PC-3 (cell line): ENCODE measurements around the gene KAT5. TPM values are rescaled to one million over a fixed set of nuclear protein-coding genes. Genes with fewer than 3 reads are reported as not detected.
"Not testable (repeated sequence)": the region's sequence is repeated elsewhere in the genome, so short reads cannot be mapped to it uniquely, and the experiment has no call there.

Source experiments
- ATAC-seq: fragments of 200-7000 bp; cut with Tn5 transposase; 2 replicates; pipeline ENCODE4 v1.9.1; 2020; ENCODE audit warnings: mild to moderate bottlenecking, moderate library complexity
- BruUV-seq: library from RNA; stranded (reverse); fragments of 400-500 nt; replicated peaks from 2 replicates; lab custom pipeline; 2021; lab: Mats Ljungman, UMichigan
- CTCF ChIA-PET: fragments of 300-600 bp; sonication (Branson Sonifier 250); formaldehyde crosslinking; loops from one replicate; lab custom pipeline; 2022; ENCODE audit warnings: antibody characterized with exemption; lab: Charles Lee
- POLR2A ChIA-PET: fragments of 300-600 bp; sonication (Branson Sonifier 250); formaldehyde crosslinking; loops from one replicate; lab custom pipeline; 2022; ENCODE audit warnings: antibody characterized with exemption; ENCODE audit not compliant: unreplicated experiment; lab: Charles Lee
- DNase-seq: peaks from one replicate; pipeline ENCODE4 v3.0.0-alpha.2; 2015
- H2AFZ ChIP-seq: fragments of 300-600 bp; sonication (generic); 2 replicates; pipeline ENCODE4 v1.6.0; 2016; ENCODE audit warnings: antibody characterized with exemption, low read length
- H3F3A ChIP-seq: fragments of 300-600 bp; sonication (generic); one replicate; pipeline ENCODE4 v1.6.0; 2017; ENCODE audit warnings: antibody characterized with exemption, low read length, control low read depth, mild to moderate bottlenecking; ENCODE audit not compliant: unreplicated experiment
- H3K27ac ChIP-seq: fragments of 300-600 bp; sonication (generic); 2 replicates; pipeline ENCODE4 v1.5.1; 2016; ENCODE audit warnings: mild to moderate bottlenecking, low read length
- H3K27me3 ChIP-seq: fragments of 300-600 bp; sonication (generic); 2 replicates; pipeline ENCODE4 v1.6.1; 2016; ENCODE audit warnings: low read length, mixed read lengths
- H3K36me3 ChIP-seq: fragments of 300-600 bp; sonication (generic); 2 replicates; pipeline ENCODE4 v1.6.1; 2016; ENCODE audit warnings: low read depth, mixed run types, low read length, mixed read lengths
- H3K4me1 ChIP-seq: fragments of 300-600 bp; sonication (generic); 2 replicates; pipeline ENCODE4 v1.5.1; 2016; ENCODE audit warnings: low read length; ENCODE audit not compliant: insufficient read depth
- H3K4me2 ChIP-seq: fragments of 300-600 bp; sonication (generic); 2 replicates; pipeline ENCODE4 v1.6.0; 2016; ENCODE audit warnings: low read length
- H3K4me3 ChIP-seq: fragments of 300-600 bp; sonication (generic); 2 replicates; pipeline ENCODE4 v1.5.1; 2016; ENCODE audit warnings: mild to moderate bottlenecking, low read length, mixed read lengths
- H3K79me2 ChIP-seq: fragments of 300-600 bp; sonication (generic); 2 replicates; pipeline ENCODE4 v1.6.1; 2017; ENCODE audit warnings: low read length, mixed read lengths
- H3K9ac ChIP-seq: fragments of 300-600 bp; sonication (generic); 2 replicates; pipeline ENCODE4 v1.6.0; 2016; ENCODE audit warnings: mild to moderate bottlenecking, low read length
- H3K9me2 ChIP-seq: fragments of 300-600 bp; sonication (generic); replicated peaks from 2 replicates; pipeline ENCODE4 v1.6.1; 2016; ENCODE audit warnings: mixed run types, low read length, mixed read lengths
- H3K9me3 ChIP-seq: fragments of 300-600 bp; sonication (generic); 2 replicates; pipeline ENCODE4 v1.6.1; 2016; ENCODE audit warnings: low read length, mixed read lengths
- H4K20me1 ChIP-seq: fragments of 300-600 bp; sonication (generic); 2 replicates; pipeline ENCODE4 v1.6.1; 2016; ENCODE audit warnings: low read length, mixed read lengths
- EZH2 ChIP-seq: fragments of 300-600 bp; sonication (generic); IDR thresholded peaks from one replicate; pipeline ENCODE4 v1.6.1; 2017; ENCODE audit warnings: antibody characterized with exemption, mild to moderate bottlenecking, low read length; ENCODE audit not compliant: unreplicated experiment
- EZH2phosphoT487 ChIP-seq: fragments of 300-600 bp; sonication (generic); IDR thresholded peaks from 2 replicates; pipeline ENCODE4 v1.6.1; 2018; ENCODE audit warnings: mild to moderate bottlenecking, antibody characterized with exemption, low read length, borderline replicate concordance
- intact Hi-C: fragments of 100-400 bp; cut with micrococcal nuclease; formaldehyde crosslinking; loops from 2 replicates; pipeline ENCODE4 v1.9.0; 2023
- total RNA-seq: library from RNA; depleted of rRNA; stranded (reverse); fragments of >200 nt; gene quantifications from 2 replicates; pipeline ENCODE4 v1.2.3, GENCODE V29; 2014
- TF ChIP-seq, protein P1 (sequence below): fragments of 300-600 bp; sonication (generic); conservative IDR thresholded peaks from 2 replicates; pipeline ENCODE4 v1.5.1; 2017; ENCODE audit warnings: antibody characterized with exemption, low read depth, mild to moderate bottlenecking, low read length

Gene KAT5
- total RNA-seq, 1 experiment from 2014 or later, result 74.9 TPM

DNA sequence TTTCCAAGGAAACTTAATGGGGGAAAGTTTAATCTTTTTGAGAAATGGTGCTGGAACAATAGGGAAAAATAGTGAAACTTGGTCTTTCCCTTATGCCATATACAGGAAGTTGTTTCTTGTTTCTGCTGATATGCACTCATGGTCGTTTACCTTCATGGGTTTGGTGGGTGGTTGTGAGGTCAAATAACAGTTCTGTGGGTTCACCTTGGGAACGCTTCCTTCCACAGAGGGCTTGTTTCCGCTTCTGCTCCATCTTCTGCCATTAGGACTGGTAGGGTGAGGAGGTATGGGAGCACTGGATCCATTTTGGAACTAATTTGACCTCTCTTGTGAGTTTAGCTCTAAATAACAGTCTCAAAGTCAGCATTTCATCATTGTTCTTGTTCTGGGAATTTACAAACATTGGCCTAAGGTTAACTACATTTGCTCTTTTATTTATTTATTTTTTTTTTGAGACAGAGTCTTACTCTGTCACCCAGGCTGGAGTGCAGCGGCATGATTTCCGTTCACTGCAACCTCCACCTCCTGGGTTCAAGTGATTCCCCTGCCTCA lies 31.8 kb upstream of the KAT5 start:
- no peak for TF ChIP-seq EZH2phosphoT487
- TF ChIP-seq, protein P1, sequence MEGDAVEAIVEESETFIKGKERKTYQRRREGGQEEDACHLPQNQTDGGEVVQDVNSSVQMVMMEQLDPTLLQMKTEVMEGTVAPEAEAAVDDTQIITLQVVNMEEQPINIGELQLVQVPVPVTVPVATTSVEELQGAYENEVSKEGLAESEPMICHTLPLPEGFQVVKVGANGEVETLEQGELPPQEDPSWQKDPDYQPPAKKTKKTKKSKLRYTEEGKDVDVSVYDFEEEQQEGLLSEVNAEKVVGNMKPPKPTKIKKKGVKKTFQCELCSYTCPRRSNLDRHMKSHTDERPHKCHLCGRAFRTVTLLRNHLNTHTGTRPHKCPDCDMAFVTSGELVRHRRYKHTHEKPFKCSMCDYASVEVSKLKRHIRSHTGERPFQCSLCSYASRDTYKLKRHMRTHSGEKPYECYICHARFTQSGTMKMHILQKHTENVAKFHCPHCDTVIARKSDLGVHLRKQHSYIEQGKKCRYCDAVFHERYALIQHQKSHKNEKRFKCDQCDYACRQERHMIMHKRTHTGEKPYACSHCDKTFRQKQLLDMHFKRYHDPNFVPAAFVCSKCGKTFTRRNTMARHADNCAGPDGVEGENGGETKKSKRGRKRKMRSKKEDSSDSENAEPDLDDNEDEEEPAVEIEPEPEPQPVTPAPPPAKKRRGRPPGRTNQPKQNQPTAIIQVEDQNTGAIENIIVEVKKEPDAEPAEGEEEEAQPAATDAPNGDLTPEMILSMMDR, result no peak
- no peak for TF ChIP-seq EZH2
- intact Hi-C loops, result no loop called here
- Histone ChIP-seq H3K4me1 (no peaks in the 10 kb centered on the region), H3K4me3 (no peak overlapping the region), H3K9me2 (no peaks in the 10 kb centered on the region), H3K9ac (no peak overlapping the region), H3K4me2 (no peak overlapping the region), H3K27me3 (peaks cover 10% of the 10 kb centered on the region; the same call in 1 of the 2 replicates), H3K9me3 (no peaks in the 10 kb centered on the region), H2AFZ (no peak overlapping the region), H4K20me1 (no peaks in the 10 kb centered on the region), H3F3A (no peaks in the 10 kb centered on the region), H3K27ac (no peak overlapping the region), H3K79me2 (no peaks in the 10 kb centered on the region), H3K36me3 (no peaks in the 10 kb centered on the region)
- no peak for DNase-seq
- CTCF ChIA-PET, result no interaction called here
- no TSS peak for BruUV-seq
- ATAC-seq, result no peak
- POLR2A ChIA-PET, result no interaction called here

DNA sequence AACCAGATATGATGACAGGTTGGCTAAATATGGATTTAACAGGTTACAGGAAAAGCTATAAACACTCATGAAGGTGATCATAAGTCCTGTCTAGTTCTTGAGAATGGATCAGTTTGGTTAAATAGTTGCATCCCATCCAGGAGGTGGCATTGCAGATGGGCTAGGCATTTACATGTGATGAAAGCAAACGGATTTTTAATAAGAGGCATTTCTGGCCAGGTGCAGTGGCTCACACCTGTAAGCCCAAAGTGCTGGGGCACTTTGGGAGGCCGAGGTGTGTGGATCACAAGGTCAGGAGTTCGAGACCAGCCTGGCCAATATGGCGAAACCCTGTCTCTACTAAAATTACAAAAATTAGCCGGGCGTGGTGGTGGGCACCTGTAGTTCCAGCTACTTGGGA lies 28.6 kb upstream of the KAT5 start:
- H4K20me1 ChIP-seq, DNase-seq, BruUV-seq, ATAC-seq, H3K36me3 ChIP-seq, H3K9ac ChIP-seq, H3F3A ChIP-seq, H3K9me3 ChIP-seq, H3K4me3 ChIP-seq, H3K79me2 ChIP-seq, POLR2A ChIA-PET, H3K4me2 ChIP-seq, H3K27ac ChIP-seq, H2AFZ ChIP-seq, CTCF ChIA-PET, H3K4me1 ChIP-seq, intact Hi-C loops, H3K9me2 ChIP-seq: not testable (repeated sequence)
- H3K27me3 ChIP-seq, result peaks cover 10% of the 10 kb centered on the region; the same call in 1 of the 2 replicates

DNA sequence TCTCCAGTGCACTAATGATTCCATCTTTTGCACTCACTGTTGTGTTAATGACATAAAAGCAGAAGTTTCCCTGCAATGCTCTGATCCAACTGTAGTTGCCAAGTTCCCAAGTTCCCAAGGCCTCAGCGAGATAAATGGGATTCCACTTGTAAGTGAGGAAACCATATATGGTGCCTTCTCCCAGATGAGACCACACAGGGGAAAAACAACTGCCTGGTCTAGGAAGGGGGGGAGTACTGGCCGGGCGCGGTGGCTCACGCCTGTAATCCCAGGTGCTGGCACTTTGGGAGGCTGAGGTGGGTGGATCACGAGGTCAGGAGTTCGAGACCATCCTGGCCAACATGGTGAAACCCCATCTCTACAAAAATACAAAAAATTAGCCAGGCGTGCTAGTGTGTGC lies 26.1 kb upstream of the KAT5 start:
- H3K9ac ChIP-seq, result no peak overlapping the region
- intact Hi-C loops, result no loop called here
- BruUV-seq, result no TSS peak
- no peaks in the 10 kb centered on the region for H3K9me3 ChIP-seq
- H3K79me2 ChIP-seq, result no peaks in the 10 kb centered on the region
- peaks cover 10% of the 10 kb centered on the region; the same call in 1 of the 2 replicates for H3K27me3 ChIP-seq
- H3K4me3 ChIP-seq, result no peak overlapping the region
- DNase-seq, result no peak
- no peak overlapping the region for H3K27ac ChIP-seq
- TF ChIP-seq, protein P1, result no peak
- TF ChIP-seq EZH2phosphoT487, result no peak
- no peak for TF ChIP-seq EZH2
- no peak overlapping the region for H3K4me2 ChIP-seq
- H3K36me3 ChIP-seq, result no peaks in the 10 kb centered on the region
- no peak for ATAC-seq
- H2AFZ ChIP-seq, result no peak overlapping the region
- H3F3A ChIP-seq, result no peaks in the 10 kb centered on the region
- H3K4me1 ChIP-seq, result no peaks in the 10 kb centered on the region
- no peaks in the 10 kb centered on the region for H3K9me2 ChIP-seq
- no peaks in the 10 kb centered on the region for H4K20me1 ChIP-seq
- ChIA-PET POLR2A (no interaction called here), CTCF (no interaction called here)

DNA sequence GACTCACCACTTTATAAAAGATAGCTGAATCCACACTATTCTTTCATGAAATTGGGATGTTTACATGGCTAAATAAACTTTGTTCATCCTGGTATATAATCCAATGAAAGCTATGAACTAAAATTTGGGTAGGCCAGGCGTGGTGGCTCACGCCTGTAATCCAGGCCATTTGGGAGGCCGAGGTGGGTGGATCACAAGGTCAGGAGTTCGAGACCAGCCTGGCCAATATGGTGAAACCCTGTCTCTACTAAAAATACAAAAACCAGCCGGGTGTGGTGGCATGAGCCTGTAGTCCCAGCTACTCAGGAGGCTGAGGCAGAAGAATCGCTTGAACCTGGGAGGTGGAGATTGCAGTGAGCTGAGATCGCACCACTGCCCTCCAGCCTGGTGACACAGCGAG lies 20.2 kb upstream of the KAT5 start:
- H3K4me3 ChIP-seq, H3F3A ChIP-seq, H3K9ac ChIP-seq, ATAC-seq, H3K9me2 ChIP-seq, CTCF ChIA-PET, BruUV-seq, H4K20me1 ChIP-seq, H3K79me2 ChIP-seq, H3K9me3 ChIP-seq, H3K36me3 ChIP-seq, H3K27me3 ChIP-seq, H3K27ac ChIP-seq, H2AFZ ChIP-seq, H3K4me2 ChIP-seq, DNase-seq, intact Hi-C loops: not testable (repeated sequence)
- POLR2A ChIA-PET, result interaction anchor here (0.6 kb wide), 1 partner anchor 1663 kb away, joined by 3 read pairs; no protein-coding TSS in a partner anchor
- peaks cover 13% of the 10 kb centered on the region for H3K4me1 ChIP-seq
